H1 (cell line): ENCODE results near the gene MYORG. TPM values are rescaled to one million over a fixed set of nuclear protein-coding genes. Genes with fewer than 3 reads are reported as not detected.

Experiments
- CTCF ChIA-PET: fragments of 300-600 bp; sonication (Branson Sonifier 250); formaldehyde crosslinking; loops from one replicate; lab custom pipeline; 2021; ENCODE audit not compliant: partially characterized antibody; lab: Charles Lee
- POLR2A ChIA-PET: fragments of 300-600 bp; sonication (Branson Sonifier 250); formaldehyde crosslinking; loops from one replicate; lab custom pipeline; 2021; ENCODE audit warnings: inconsistent platforms; ENCODE audit not compliant: partially characterized antibody; lab: Charles Lee
- DNase-seq, 2 experiments: peaks; one replicate each; pipeline versions ENCODE4 v3.0.0 to v3.0.0-alpha.2; 2010 to 2022; ENCODE audit warnings: low spot score in 2 of 2, low read depth in 1 of 2, mixed read lengths in 1 of 2
- FAIRE-seq: peaks from 2 replicates; lab custom pipeline; 2011; peaks lifted over from hg19 to GRCh38; lab: Jason Lieb, UNC
- H2AFZ ChIP-seq: 2 replicates; pipeline ENCODE4 v1.8.1; 2012; ENCODE audit warnings: low read length, inconsistent platforms
- H2AK5ac ChIP-seq: 2 replicates; pipeline ENCODE4 v1.6.1; 2013; ENCODE audit warnings: low read depth, low read length
- H2BK120ac ChIP-seq: replicated peaks from 2 replicates; pipeline ENCODE3; 2013; ENCODE audit warnings: low read depth, low read length, inconsistent platforms
- H2BK12ac ChIP-seq: 2 replicates; pipeline ENCODE4 v1.6.1; 2013; ENCODE audit warnings: low read depth, low read length
- H2BK15ac ChIP-seq: 2 replicates; pipeline ENCODE4 v1.6.1; 2013; ENCODE audit warnings: low read length
- H2BK20ac ChIP-seq: 2 replicates; pipeline ENCODE4 v1.6.1; 2013; ENCODE audit warnings: low read length
- H2BK5ac ChIP-seq: 2 replicates; pipeline ENCODE4 v1.6.1; 2013; ENCODE audit warnings: low read depth, low read length
- H3K14ac ChIP-seq: 2 replicates; pipeline ENCODE4 v1.6.1; 2013; ENCODE audit warnings: inconsistent platforms; ENCODE audit not compliant: insufficient read length
- H3K18ac ChIP-seq: 2 replicates; pipeline ENCODE4 v1.6.1; 2013; ENCODE audit warnings: low read length; ENCODE audit errors: extremely low read depth
- H3K23ac ChIP-seq: 2 replicates; pipeline ENCODE4 v1.6.1; 2013; ENCODE audit warnings: inconsistent platforms; ENCODE audit not compliant: insufficient read length
- H3K23me2 ChIP-seq: 2 replicates; pipeline ENCODE4 v1.6.1; 2013; ENCODE audit warnings: low read depth, low read length
- H3K27ac ChIP-seq: 2 replicates; pipeline ENCODE4 v1.6.1; 2011; ENCODE audit warnings: low read depth, low read length, inconsistent platforms
- H3K27me3 ChIP-seq, 4 experiments: replicated peaks in 1 of 4; 1 replicate in 1 of 4; 2 replicates in 3 of 4; pipeline versions ENCODE4 v1.6.1 to v1.8.1; 2011 to 2013; ENCODE audit warnings: low read length in 3 of 4, mild to moderate bottlenecking in 3 of 4, inconsistent platforms in 2 of 4, mixed read lengths in 2 of 4, moderate library complexity in 1 of 4; ENCODE audit not compliant: control insufficient read depth in 3 of 4, insufficient read depth in 3 of 4; ENCODE audit errors: extremely low read depth in 1 of 4
- H3K36me3 ChIP-seq, 4 experiments: 2 replicates each; pipeline versions ENCODE4 v1.6.1 to v1.8.1; 2011 to 2013; ENCODE audit warnings: mild to moderate bottlenecking in 4 of 4, low read length in 3 of 4, moderate library complexity in 2 of 4, control low read depth in 1 of 4, inconsistent platforms in 1 of 4; ENCODE audit not compliant: insufficient read depth in 4 of 4, control insufficient read depth in 2 of 4
- H3K4ac ChIP-seq: replicated peaks from 2 replicates; pipeline ENCODE3; 2013; ENCODE audit warnings: low read length, low read depth, mixed read lengths, inconsistent platforms; ENCODE audit not compliant: insufficient read length
- H3K4me1 ChIP-seq, 4 experiments: replicated peaks in 1 of 4; 1 replicate in 1 of 4; 2 replicates in 3 of 4; pipeline versions ENCODE4 v1.6.1 to v1.8.1; 2011 to 2013; ENCODE audit warnings: low read length in 3 of 4, inconsistent platforms in 2 of 4, mixed read lengths in 1 of 4; ENCODE audit not compliant: insufficient read depth in 4 of 4, control insufficient read depth in 3 of 4
- H3K4me2 ChIP-seq, 2 experiments: 2 replicates each; pipeline versions ENCODE4 v1.6.1 to v1.8.1; 2011 to 2013; ENCODE audit warnings: low read depth in 2 of 2, low read length in 2 of 2, control low read depth in 1 of 2, inconsistent platforms in 1 of 2, mild to moderate bottlenecking in 1 of 2; ENCODE audit not compliant: insufficient read depth in 1 of 2
- H3K4me3 ChIP-seq, 4 experiments: fragments of 200-600, 300-600 bp in 1 of 4; sonication (generic), shearing (Covaris generic), sonication (Bioruptor Twin) in 1 of 4; 2 replicates each; pipeline versions ENCODE4 v1.5.1 to v1.8.1; 2011 to 2016; ENCODE audit warnings: low read length in 4 of 4, low read depth in 3 of 4, control low read depth in 2 of 4, inconsistent platforms in 2 of 4, mild to moderate bottlenecking in 2 of 4, mixed read lengths in 1 of 4, moderate library complexity in 1 of 4; ENCODE audit not compliant: insufficient read depth in 2 of 4; ENCODE audit errors: extremely low read depth in 1 of 4
- H3K56ac ChIP-seq: replicated peaks from 2 replicates; pipeline ENCODE3; 2013; ENCODE audit warnings: low read depth, mild to moderate bottlenecking, mixed read lengths, low read length, inconsistent platforms; ENCODE audit not compliant: insufficient read length
- H3K79me1 ChIP-seq: 2 replicates; pipeline ENCODE4 v1.6.1; 2013; ENCODE audit warnings: low read depth, low read length, control low read depth
- H3K79me2 ChIP-seq, 2 experiments: 2 replicates each; pipeline versions ENCODE4 v1.6.1 to v1.8.1; 2012 to 2013; ENCODE audit warnings: low read length in 2 of 2, mild to moderate bottlenecking in 2 of 2, inconsistent platforms in 1 of 2; ENCODE audit not compliant: insufficient read depth in 2 of 2, control insufficient read depth in 1 of 2
- H3K9ac ChIP-seq, 4 experiments: replicated peaks in 1 of 4; 1 replicate in 1 of 4; 2 replicates in 3 of 4; pipeline versions ENCODE4 v1.6.1 to v1.8.1; 2011 to 2013; ENCODE audit warnings: low read depth in 3 of 4, low read length in 3 of 4, control low read depth in 2 of 4, mild to moderate bottlenecking in 2 of 4, moderate library complexity in 2 of 4, inconsistent platforms in 1 of 4; ENCODE audit errors: extremely low read depth in 1 of 4
- H3K9me3 ChIP-seq, 2 experiments: 2 replicates each; pipeline versions ENCODE4 v1.6.1 to v1.8.1; 2012 to 2013; ENCODE audit warnings: mild to moderate bottlenecking in 2 of 2, moderate library complexity in 2 of 2, control low read depth in 1 of 2, inconsistent platforms in 1 of 2, low read depth in 1 of 2, low read length in 1 of 2, mixed read lengths in 1 of 2; ENCODE audit not compliant: insufficient read depth in 2 of 2
- H4K20me1 ChIP-seq, 2 experiments: replicated peaks in 1 of 2; 2 replicates each; pipeline versions ENCODE3 to v1.8.1; 2011 to 2013; ENCODE audit warnings: inconsistent platforms in 2 of 2, low read length in 2 of 2, mild to moderate bottlenecking in 1 of 2; ENCODE audit not compliant: insufficient read depth in 2 of 2, control insufficient read depth in 1 of 2
- H4K5ac ChIP-seq: 2 replicates; pipeline ENCODE4 v1.6.1; 2013; ENCODE audit warnings: low read length, low read depth, mixed read lengths, inconsistent platforms; ENCODE audit not compliant: insufficient read length
- H4K8ac ChIP-seq: 2 replicates; pipeline ENCODE4 v1.8.0; 2013; ENCODE audit warnings: mild to moderate bottlenecking, moderate library complexity, low read length, inconsistent platforms; ENCODE audit not compliant: insufficient read depth; ENCODE audit errors: extremely low read depth
- H4K91ac ChIP-seq: replicated peaks from 2 replicates; pipeline ENCODE3; 2013; ENCODE audit warnings: low read length, mixed read lengths, inconsistent platforms; ENCODE audit not compliant: insufficient read length
- ASH2L ChIP-seq: fragments of 200-600, 300-600 bp; sonication (generic); IDR thresholded peaks from one replicate; pipeline ENCODE4 v1.7.1; 2017; ENCODE audit warnings: low read length
- BRCA1 ChIP-seq: IDR thresholded peaks from 2 replicates; pipeline ENCODE4 v1.6.1; 2012; ENCODE audit warnings: low read depth, low read length, improper control_type of control experiment
- CEBPB ChIP-seq: IDR thresholded peaks from 2 replicates; pipeline ENCODE4 v1.6.1; 2012; ENCODE audit warnings: low read depth, low read length
- EP300 ChIP-seq, 2 experiments: IDR thresholded peaks; 1 replicate in 1 of 2; 2 replicates in 1 of 2; pipeline ENCODE4 v1.6.1; 2011 to 2012; ENCODE audit warnings: low read depth in 2 of 2, low read length in 2 of 2, mild to moderate bottlenecking in 2 of 2, borderline replicate concordance in 1 of 2, inconsistent platforms in 1 of 2, moderate library complexity in 1 of 2
- NRF1 ChIP-seq: IDR thresholded peaks from 2 replicates; pipeline ENCODE4 v1.6.1; 2011; ENCODE audit warnings: mild to moderate bottlenecking, low read depth, low read length, improper control_type of control experiment
- TBP ChIP-seq: IDR thresholded peaks from 2 replicates; pipeline ENCODE4 v1.6.1; 2011; ENCODE audit warnings: low read depth, low read length, improper control_type of control experiment
- WGBS, 2 experiments: shearing (Covaris generic) in 1 of 2; methylation state at CpG; one replicate each; pipeline versions ENCODE4 v1.1.6 to v1.1.7; 2013 to 2015; ENCODE audit warnings: low lambda C conversion rate in 2 of 2, mixed read lengths in 2 of 2, inconsistent platforms in 1 of 2, low coverage in 1 of 2, missing lambda C conversion rate in 1 of 2; ENCODE audit not compliant: insufficient replicate concordance in 2 of 2, insufficient coverage in 1 of 2, insufficient read length in 1 of 2; ENCODE audit errors: extremely low coverage in 1 of 2, missing lambda C conversion rate in 1 of 2; 5-methylcytosine and 5-hydroxymethylcytosine counted together
- polyA plus RNA-seq, 7 experiments: library from polyadenylated mRNA; depleted of rRNA in 3 of 7; stranded (reverse) in 5 of 7; unstranded in 2 of 7; fragments of >200 nt in 5 of 7; fragments of 200-250 nt in 2 of 7; gene quantifications; 1 replicate in 5 of 7; 2 replicates in 1 of 7; 4 replicates in 1 of 7; pipeline versions ENCODE4 v1.2.1 to v1.2.3, GENCODE V29; 2011 to 2013; ENCODE audit warnings: missing spikeins in 2 of 7, mixed read lengths in 2 of 7
- total RNA-seq: library from RNA; stranded (reverse); fragmentation: NEBNext Ultra II Directional; extraction: Animal tissue kit (Norgen Biotek cat#: 25700); gene quantifications from 2 replicates; pipeline ENCODE4 v1.2.1, GENCODE V29; 2021

The MYORG gene
- total and polyA plus RNA-seq, 2 of the 8 experiments (the other 6 are each of a cell fraction or from before 2014, with no cell fraction given): 1.2 to 5.9 TPM

DNA sequence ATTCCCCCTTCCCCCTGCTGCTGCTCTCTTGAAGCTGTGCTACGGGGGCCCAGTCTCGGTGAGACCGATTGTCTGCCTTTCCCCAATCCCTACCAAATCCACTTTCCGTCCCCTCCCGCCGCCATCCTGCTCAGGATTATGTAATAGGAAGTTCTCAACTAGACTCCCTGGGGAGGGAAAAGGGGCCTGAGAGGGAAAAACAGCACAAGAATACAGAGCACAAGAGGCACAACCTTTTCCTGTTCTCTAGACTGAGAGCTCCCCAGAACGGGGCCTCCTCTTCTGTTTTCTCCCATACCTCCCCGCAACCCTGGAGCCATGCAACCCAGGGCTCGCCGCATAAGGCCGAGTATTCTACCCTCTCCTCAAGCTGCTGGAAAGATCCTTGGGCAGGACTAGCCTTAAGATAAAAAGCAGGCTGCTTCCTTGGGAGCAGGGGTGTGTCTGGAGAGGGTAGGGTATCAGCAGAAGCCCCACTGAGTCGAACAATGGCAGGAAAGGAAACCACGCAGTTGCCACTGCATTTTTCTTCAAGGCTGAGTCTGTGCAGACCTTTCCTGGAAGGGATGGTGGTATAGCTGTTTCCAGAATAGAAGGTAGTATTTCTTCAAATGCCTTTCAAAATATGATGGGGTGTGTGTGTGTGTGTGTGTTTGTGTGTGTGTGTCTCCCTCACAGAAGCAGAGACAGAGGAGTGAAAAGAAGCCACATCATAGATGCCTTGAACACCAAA is 12.9 kb downstream of the MYORG start:
- POLR2A ChIA-PET: interaction anchor here (0.5 to 2.9 kb wide), 8 partner anchors 9 to 243 kb away, joined by 3 to 18 read pairs (median 3); partner anchors contain the start of gene MYORG

More for the DNA sequence above, 12.9 kb downstream of the MYORG start:
- H3K27ac ChIP-seq: no peak overlapping the region
- no peak overlapping the region; the same call in 1 of the 2 replicates for H2BK15ac ChIP-seq
- H3K9ac ChIP-seq: no peak overlapping the region; a peak in 1 of 7 replicates
- no peak overlapping the region for H3K14ac ChIP-seq
- H3K9me3 ChIP-seq: peaks cover 0 to 6% of the 10 kb centered on the region in 2 experiments; a peak in 1 of 4 replicates
- no peaks in the 10 kb centered on the region for H3K23me2 ChIP-seq
- H3K4ac ChIP-seq: no peak overlapping the region
- no peaks in the 10 kb centered on the region for H3K27me3 ChIP-seq
- CTCF ChIA-PET: interaction anchor here (0.6 to 10.6 kb wide), 11 partner anchors 11 to 441 kb away, joined by 3 to 83 read pairs (median 4); partner anchors contain the start of gene MYORG
- no peak overlapping the region for H2BK12ac ChIP-seq
- no peak overlapping the region for H4K91ac ChIP-seq
- no peak for TF ChIP-seq TBP
- TF ChIP-seq CEBPB: peak; percentile 43; the same call in 1 of the 2 replicates
- no peak for TF ChIP-seq EP300 (IDR thresholded peaks at IDR 0.05; ENCODE audit: borderline replicate concordance in 1 of 2, low read depth in 2 of 2, low read length in 2 of 2)
- peak; percentile 72 for TF ChIP-seq ASH2L
- TF ChIP-seq BRCA1: no peak
- no peak for TF ChIP-seq NRF1
- no peaks in the 10 kb centered on the region for H4K20me1 ChIP-seq
- H3K79me1 ChIP-seq: no peaks in the 10 kb centered on the region
- no peak overlapping the region for H2BK20ac ChIP-seq
- peak overlapping the region; percentile 45; the same call in 1 of the 2 replicates for H2AFZ ChIP-seq
- H4K5ac ChIP-seq: no peak overlapping the region
- WGBS, 2 experiments: 32% methylated on average over 13 of the region's 13 CpGs; no CpG with 5 or more reads in 1 of the 2 experiments
- peaks cover 9 to 19% (median 11%) of the 10 kb centered on the region in 4 experiments; a peak in 6 of 7 replicates for H3K4me1 ChIP-seq
- H3K4me2 ChIP-seq: peak overlapping the region; percentile 55 to 62
- no peak overlapping the region; the same call in 1 of the 2 replicates for H3K18ac ChIP-seq
- H3K36me3 ChIP-seq: no peaks in the 10 kb centered on the region
- no peak overlapping the region for H2AK5ac ChIP-seq
- H3K56ac ChIP-seq: no peak overlapping the region
- H4K8ac ChIP-seq: no peak overlapping the region
- DNase-seq (peak in 1 of 2 experiments; percentile 52), FAIRE-seq (peak; percentile 28)
- H3K4me3 ChIP-seq: peak overlapping the region in 3 of 4 experiments; percentile 7 to 42 (median 19); a peak in 4 of 8 replicates
- no peak overlapping the region for H2BK120ac ChIP-seq
- no peak overlapping the region for H3K23ac ChIP-seq
- H3K79me2 ChIP-seq: no peaks in the 10 kb centered on the region
- H2BK5ac ChIP-seq: no peak overlapping the region
